Smooth muscle cell (in vitro differentiated cells): ENCODE results near the gene TFEC. TPM values are rescaled to one million over a fixed set of nuclear protein-coding genes. Genes with fewer than 3 reads are reported as not detected.

ENCODE experiments used
- DNase-seq: peaks from one replicate; lab custom pipeline; 2025; ENCODE audit not compliant: unreplicated experiment; lab: John Stamatoyannopoulos, UW
- H2AFZ ChIP-seq: fragments of 200-600 bp; sonication (generic); 2 replicates; pipeline ENCODE4 v1.6.0; 2016; ENCODE audit warnings: antibody characterized with exemption, low read depth, mild to moderate bottlenecking
- H3F3A ChIP-seq: fragments of 200-600 bp; sonication (generic); 2 replicates; pipeline ENCODE4 v1.6.0; 2017; ENCODE audit warnings: antibody characterized with exemption, low read depth
- H3K27ac ChIP-seq: fragments of 200-600 bp; sonication (generic); 2 replicates; pipeline ENCODE4 v1.5.1; 2016; ENCODE audit warnings: low read depth, mild to moderate bottlenecking
- H3K27me3 ChIP-seq: fragments of 200-600 bp; sonication (generic); 2 replicates; pipeline ENCODE4 v1.6.1; 2016; ENCODE audit warnings: low read depth, mild to moderate bottlenecking
- H3K36me3 ChIP-seq: fragments of 200-600 bp; sonication (generic); 2 replicates; pipeline ENCODE4 v1.5.1; 2016; ENCODE audit warnings: low read depth
- H3K4me1 ChIP-seq: fragments of 200-600 bp; sonication (generic); 2 replicates; pipeline ENCODE4 v1.5.1; 2016; ENCODE audit warnings: low read depth
- H3K4me2 ChIP-seq: fragments of 200-600 bp; sonication (generic); 2 replicates; pipeline ENCODE4 v1.6.0; 2016; ENCODE audit warnings: mild to moderate bottlenecking
- H3K4me3 ChIP-seq: fragments of 200-600 bp; sonication (generic); 2 replicates; pipeline ENCODE4 v1.5.1; 2016; ENCODE audit warnings: mild to moderate bottlenecking
- H3K79me2 ChIP-seq: fragments of 200-600 bp; sonication (generic); 2 replicates; pipeline ENCODE4 v1.6.0; 2016; ENCODE audit warnings: low read depth, mild to moderate bottlenecking
- H3K9ac ChIP-seq: fragments of 200-600 bp; sonication (generic); 2 replicates; pipeline ENCODE4 v1.6.0; 2016; ENCODE audit warnings: low read depth
- H3K9me3 ChIP-seq: fragments of 200-600 bp; sonication (generic); replicated peaks from 2 replicates; pipeline ENCODE4 v1.5.1; 2016; ENCODE audit warnings: low read depth
- H4K20me1 ChIP-seq: fragments of 200-600 bp; sonication (generic); 2 replicates; pipeline ENCODE4 v1.6.0; 2016; ENCODE audit warnings: low read depth
- WGBS: methylation state at CpG from one replicate; pipeline ENCODE4 v1.1.7; 2016; ENCODE audit warnings: low lambda C conversion rate; 5-methylcytosine and 5-hydroxymethylcytosine counted together
- polyA plus RNA-seq: library from polyadenylated mRNA; unstranded; fragments of >200 nt; fragmentation: Nextera tagmentation; extraction: Ambion mirVana; gene quantifications from 2 replicates; pipeline ENCODE4 v1.2.1, GENCODE V29; 2016
- total RNA-seq: library from RNA; depleted of rRNA; stranded (reverse); fragments of >200 nt; gene quantifications from 2 replicates; pipeline ENCODE4 v1.2.3, GENCODE V29; 2014
- TF ChIP-seq, protein P1 (sequence below): fragments of 200-600 bp; sonication (generic); IDR thresholded peaks from 2 replicates; pipeline ENCODE4 v1.5.1; 2017; ENCODE audit warnings: borderline replicate concordance, mild to moderate bottlenecking, antibody characterized with exemption; ENCODE audit not compliant: insufficient read depth, poor library complexity, severe bottlenecking

Gene TFEC
- total and polyA plus RNA-seq, 2 experiments from 2014 or later, result not detected

DNA sequence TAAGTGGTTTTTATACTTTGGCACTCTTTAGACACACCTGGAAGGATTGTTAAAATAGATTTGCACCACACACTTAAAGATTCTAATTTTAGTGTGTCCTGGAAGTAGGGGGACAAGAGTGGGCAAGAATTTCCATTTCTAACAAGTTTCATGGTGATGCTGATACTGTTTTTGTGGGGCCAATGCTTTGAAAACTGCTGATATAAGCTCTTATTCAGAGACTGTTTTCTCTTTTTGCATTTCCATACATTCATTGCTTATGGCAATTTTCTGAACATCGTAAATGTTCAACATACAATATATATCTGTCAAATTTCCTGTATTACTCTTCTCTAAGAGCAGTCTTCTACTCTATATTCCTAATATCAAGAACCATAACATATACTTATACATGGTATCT, 79.0 kb downstream of the TFEC start:
- no peak overlapping the region for H3K9ac ChIP-seq
- no peaks in the 10 kb centered on the region for H3K9me3 ChIP-seq
- no peak overlapping the region for H3K4me3 ChIP-seq
- DNase-seq, result no peak
- no peaks in the 10 kb centered on the region for H3F3A ChIP-seq
- TF ChIP-seq, protein P1, sequence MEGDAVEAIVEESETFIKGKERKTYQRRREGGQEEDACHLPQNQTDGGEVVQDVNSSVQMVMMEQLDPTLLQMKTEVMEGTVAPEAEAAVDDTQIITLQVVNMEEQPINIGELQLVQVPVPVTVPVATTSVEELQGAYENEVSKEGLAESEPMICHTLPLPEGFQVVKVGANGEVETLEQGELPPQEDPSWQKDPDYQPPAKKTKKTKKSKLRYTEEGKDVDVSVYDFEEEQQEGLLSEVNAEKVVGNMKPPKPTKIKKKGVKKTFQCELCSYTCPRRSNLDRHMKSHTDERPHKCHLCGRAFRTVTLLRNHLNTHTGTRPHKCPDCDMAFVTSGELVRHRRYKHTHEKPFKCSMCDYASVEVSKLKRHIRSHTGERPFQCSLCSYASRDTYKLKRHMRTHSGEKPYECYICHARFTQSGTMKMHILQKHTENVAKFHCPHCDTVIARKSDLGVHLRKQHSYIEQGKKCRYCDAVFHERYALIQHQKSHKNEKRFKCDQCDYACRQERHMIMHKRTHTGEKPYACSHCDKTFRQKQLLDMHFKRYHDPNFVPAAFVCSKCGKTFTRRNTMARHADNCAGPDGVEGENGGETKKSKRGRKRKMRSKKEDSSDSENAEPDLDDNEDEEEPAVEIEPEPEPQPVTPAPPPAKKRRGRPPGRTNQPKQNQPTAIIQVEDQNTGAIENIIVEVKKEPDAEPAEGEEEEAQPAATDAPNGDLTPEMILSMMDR, result no peak
- no peak overlapping the region for H3K4me2 ChIP-seq
- H3K36me3 ChIP-seq, result no peaks in the 10 kb centered on the region
- H3K4me1 ChIP-seq, result no peaks in the 10 kb centered on the region
- 76% methylated on average over 1 of the region's 1 CpG for WGBS
- no peaks in the 10 kb centered on the region for H4K20me1 ChIP-seq
- H3K79me2 ChIP-seq, result no peaks in the 10 kb centered on the region
- no peaks in the 10 kb centered on the region for H3K27me3 ChIP-seq
- H2AFZ ChIP-seq, result no peak overlapping the region
- H3K27ac ChIP-seq, result no peak overlapping the region

DNA sequence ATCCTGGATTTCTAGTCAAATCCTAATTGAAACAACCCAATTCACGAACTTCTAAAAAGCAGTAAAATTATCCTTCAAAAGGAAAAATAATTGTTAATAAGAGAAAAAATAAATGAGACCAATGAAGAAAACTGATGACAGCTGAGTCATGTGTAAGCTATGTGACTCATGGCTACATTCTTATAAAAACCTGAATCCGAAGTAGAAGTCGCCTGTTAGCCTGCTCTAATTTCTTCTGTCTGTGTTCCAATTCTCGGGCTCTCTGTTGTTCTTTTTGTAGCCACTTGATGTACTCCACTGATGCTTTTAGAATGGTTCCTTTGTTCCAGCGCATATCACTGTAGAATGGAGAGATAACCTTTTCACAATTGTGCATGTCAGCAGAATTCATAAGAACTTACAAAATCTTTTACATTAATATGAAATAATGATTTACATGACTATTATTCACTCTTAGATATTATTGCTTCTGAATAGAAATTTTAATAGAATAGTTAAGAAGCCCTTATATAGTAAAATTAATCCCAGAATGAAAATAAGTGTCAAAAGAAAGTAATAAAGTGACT, 88.8 kb downstream of the TFEC start:
- Histone ChIP-seq H2AFZ (no peak overlapping the region), H3K27me3 (no peaks in the 10 kb centered on the region), H4K20me1 (no peaks in the 10 kb centered on the region), H3F3A (no peaks in the 10 kb centered on the region), H3K4me1 (no peaks in the 10 kb centered on the region), H3K4me2 (peak overlapping the region; percentile 44), H3K9me3 (no peaks in the 10 kb centered on the region), H3K79me2 (no peaks in the 10 kb centered on the region), H3K9ac (no peak overlapping the region), H3K27ac (no peak overlapping the region), H3K4me3 (no peak overlapping the region), H3K36me3 (no peaks in the 10 kb centered on the region)
- TF ChIP-seq, protein P1, result no peak
- WGBS, result 60% methylated on average over 5 of the region's 5 CpGs
- DNase-seq, result no peak

DNA sequence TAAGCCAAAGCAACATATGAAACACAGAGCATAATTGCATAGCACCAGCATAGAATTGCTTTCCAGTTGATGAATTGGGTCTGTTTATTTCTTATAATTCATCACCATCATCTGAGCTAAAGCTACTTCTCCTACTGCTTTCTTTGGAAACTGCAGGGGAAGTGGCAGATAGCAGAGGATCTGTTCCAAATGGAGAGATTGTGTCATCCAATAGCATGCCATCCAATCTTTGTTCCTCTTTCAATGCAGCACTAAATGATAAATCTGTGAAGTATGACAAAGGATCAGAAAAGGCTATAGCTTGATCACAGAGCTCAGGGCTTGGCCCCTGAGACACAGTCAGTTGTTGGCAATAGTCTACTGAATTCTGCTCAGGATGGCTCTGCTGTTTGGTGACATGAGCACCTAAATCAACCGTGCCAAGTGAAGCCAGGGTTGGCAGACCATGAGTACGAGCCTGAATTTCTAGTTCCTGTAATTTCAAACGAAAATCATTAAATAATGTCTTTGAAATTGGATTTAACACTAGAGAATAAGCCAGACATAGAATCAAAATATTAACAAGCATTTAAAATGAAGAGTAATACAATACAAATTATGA, 90.0 kb downstream of the TFEC start:
- Histone ChIP-seq H3K4me3 (no peak overlapping the region), H3K9me3 (no peaks in the 10 kb centered on the region), H3K27me3 (no peaks in the 10 kb centered on the region), H3K79me2 (no peaks in the 10 kb centered on the region), H2AFZ (no peak overlapping the region), H3K36me3 (no peaks in the 10 kb centered on the region), H4K20me1 (no peaks in the 10 kb centered on the region), H3K27ac (no peak overlapping the region), H3F3A (no peaks in the 10 kb centered on the region), H3K4me1 (no peaks in the 10 kb centered on the region), H3K9ac (no peak overlapping the region), H3K4me2 (no peak overlapping the region)
- TF ChIP-seq, protein P1, result no peak
- no peak for DNase-seq
- WGBS, result 66% methylated on average over 3 of the region's 3 CpGs

DNA sequence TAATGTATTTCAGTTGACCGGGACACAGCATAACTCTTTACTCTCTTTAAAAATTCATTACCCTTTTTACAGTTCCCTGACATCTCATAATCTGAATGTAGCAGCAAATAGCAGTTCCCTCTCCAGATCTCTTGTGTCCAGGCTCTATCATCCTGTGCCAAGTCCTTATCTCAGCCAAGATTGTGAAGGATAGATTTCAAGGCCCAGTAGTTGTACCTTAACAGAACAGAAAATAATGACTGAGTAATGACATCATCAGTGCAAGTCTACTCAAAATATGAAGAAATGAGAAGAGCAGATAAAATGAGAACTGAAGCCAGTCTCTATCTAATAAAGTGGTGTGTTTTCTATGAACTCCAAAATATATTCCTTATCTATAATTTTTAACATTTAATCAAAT, 92.6 kb downstream of the TFEC start:
- Histone ChIP-seq H3K79me2 (no peaks in the 10 kb centered on the region), H3K27ac (no peak overlapping the region), H3K9ac (no peak overlapping the region), H3K4me1 (no peaks in the 10 kb centered on the region), H3K4me3 (no peak overlapping the region), H3K27me3 (no peaks in the 10 kb centered on the region), H3K36me3 (no peaks in the 10 kb centered on the region), H2AFZ (no peak overlapping the region), H4K20me1 (no peaks in the 10 kb centered on the region), H3K9me3 (no peaks in the 10 kb centered on the region), H3F3A (no peaks in the 10 kb centered on the region), H3K4me2 (no peak overlapping the region)
- no peak for DNase-seq
- WGBS, result 81% methylated on average over 1 of the region's 1 CpG
- TF ChIP-seq, protein P1, result no peak
